ELF-1 (cell line): ENCODE measurements around the gene CNTNAP2.

ENCODE experiments used
- DNase-seq: peaks from one replicate; pipeline ENCODE4 v3.0.0-alpha.2; 2016; ENCODE audit warnings: low read depth, low spot score

The CNTNAP2 gene

GRCh38 chr7:147636553-147636952, 1520.0 kb downstream of the CNTNAP2 start:
- no peak for DNase-seq

- DNase-seq: no peak
Observed at GRCh38 chr7:147638566-147638965, 1522.0 kb downstream of the CNTNAP2 start.

GRCh38 chr7:147639037-147639436, 1522.4 kb downstream of the CNTNAP2 start:
- DNase-seq: no peak

GRCh38 chr7:147639751-147640150, 1523.2 kb downstream of the CNTNAP2 start:
- no peak for DNase-seq

GRCh38 chr7:147640821-147641220, 1524.2 kb downstream of the CNTNAP2 start:
- peak; percentile 36 for DNase-seq

GRCh38 chr7:147646568-147646967, 1530.0 kb downstream of the CNTNAP2 start:
- no peak for DNase-seq

- DNase-seq: no peak
Observed at GRCh38 chr7:147650991-147651390, 1534.4 kb downstream of the CNTNAP2 start.

- no peak for DNase-seq
Observed at GRCh38 chr7:147651601-147652000, 1535.0 kb downstream of the CNTNAP2 start.

GRCh38 chr7:147653456-147653855, 1536.9 kb downstream of the CNTNAP2 start:
- DNase-seq: no peak

- DNase-seq: no peak
Observed at GRCh38 chr7:147658392-147658967, 1541.9 kb downstream of the CNTNAP2 start.

GRCh38 chr7:147659036-147659995, 1542.7 kb downstream of the CNTNAP2 start:
- DNase-seq: no peak

- no peak for DNase-seq
Observed at GRCh38 chr7:147664541-147664940, 1547.9 kb downstream of the CNTNAP2 start.

GRCh38 chr7:147670759-147671158, 1554.2 kb downstream of the CNTNAP2 start:
- no peak for DNase-seq

GRCh38 chr7:147674705-147675104, 1558.1 kb downstream of the CNTNAP2 start:
- DNase-seq: no peak

GRCh38 chr7:147678943-147679342, 1562.3 kb downstream of the CNTNAP2 start:
- DNase-seq: no peak

GRCh38 chr7:147681530-147681929, 1564.9 kb downstream of the CNTNAP2 start:
- no peak for DNase-seq

- no peak for DNase-seq
Observed at GRCh38 chr7:147700702-147701101, 1584.1 kb downstream of the CNTNAP2 start.

- DNase-seq: no peak
Observed at GRCh38 chr7:147707926-147708325, 1591.3 kb downstream of the CNTNAP2 start.

- no peak for DNase-seq
Observed at GRCh38 chr7:147708871-147709270, 1592.3 kb downstream of the CNTNAP2 start.

GRCh38 chr7:147711447-147711846, 1594.8 kb downstream of the CNTNAP2 start:
- DNase-seq: no peak

- DNase-seq: no peak
Observed at GRCh38 chr7:147721962-147722830, 1605.6 kb downstream of the CNTNAP2 start.

- no peak for DNase-seq
Observed at GRCh38 chr7:147723536-147723935, 1606.9 kb downstream of the CNTNAP2 start.
